ENCODE data around the gene FAM221B. TPM values are rescaled to one million over a fixed set of nuclear protein-coding genes. Genes with fewer than 3 reads are reported as not detected.

The FAM221B gene
- not detected in 2 replicates for total RNA-seq

GRCh38 chr9:35828716-35829083 is at the start of gene FAM221B:
FAM221B (minus strand) TSS chr9:35828732; CDS start chr9:35826161, 2,571 bp downstream.

GRCh38 chr9:35870351-35870923 is 41.9 kb upstream of the FAM221B start, which contains the start of gene OR13J1:
OR13J1 (minus strand) TSS chr9:35870401; CDS start chr9:35870401, 0 bp downstream.

GRCh38 chr9:35829084-35829763 is 692 bp upstream of the FAM221B start, which contains the start of gene TMEM8B:
TMEM8B (plus strand) TSS chr9:35829228; CDS start chr9:35829448, 220 bp downstream.

GRCh38 chr9:35814841-35815543 is 13.5 kb downstream of the FAM221B start, which contains the start of gene HINT2:
HINT2 (minus strand) TSS chr9:35815042; CDS start chr9:35814979, 63 bp downstream.

GRCh38 chr9:35812025-35812602 is 16.4 kb downstream of the FAM221B start, which contains the start of gene SPAG8:
SPAG8 (minus strand) TSS chr9:35812262; CDS start chr9:35812147, 115 bp downstream.

GRCh38 chr9:35791297-35791921 is 37.1 kb downstream of the FAM221B start, which contains the start of gene NPR2:
NPR2 (plus strand) TSS chr9:35791591; CDS start chr9:35792409, 818 bp downstream.

Other genes with a start within 250 kb of the FAM221B start
- gene TESK1, start 223.5 kb downstream of the FAM221B start, total RNA-seq, result 4.5 and 8.5 TPM in 2 replicates
- gene CD72, start 210.3 kb downstream of the FAM221B start, total RNA-seq, result 0.13 TPM in 1 of 2 replicates, not detected in the other
- gene SIT1, start 177.8 kb downstream of the FAM221B start, total RNA-seq, result not detected in 2 replicates
- 15,158 and 208,384 TPM in 2 replicates for gene RMRP, start 170.7 kb downstream of the FAM221B start, total RNA-seq
- 10.3 and 13.6 TPM in 2 replicates for gene CCDC107, start 170.4 kb downstream of the FAM221B start, total RNA-seq
- 0.65 and 1.5 TPM in 2 replicates for gene ARHGEF39, start 163.5 kb downstream of the FAM221B start, total RNA-seq
- not detected in 2 replicates for gene CA9, start 154.8 kb downstream of the FAM221B start, total RNA-seq
- 17.1 and 24.1 TPM in 2 replicates for gene TPM2, start 138.8 kb downstream of the FAM221B start, total RNA-seq
- gene TLN1, start 96.5 kb downstream of the FAM221B start, total RNA-seq, result 184 and 408 TPM in 2 replicates
- gene CREB3, start 96.1 kb downstream of the FAM221B start, total RNA-seq, result 39.2 and 57.3 TPM in 2 replicates
- 50.3 and 121 TPM in 2 replicates for gene GBA2, start 79.5 kb downstream of the FAM221B start, total RNA-seq
- 8.6 and 12.1 TPM in 2 replicates for gene RGP1, start 79.4 kb downstream of the FAM221B start, total RNA-seq
- 6.2 and 90.9 TPM in 2 replicates for gene MSMP, start 74.5 kb downstream of the FAM221B start, total RNA-seq
- 3.2 and 4.1 TPM in 2 replicates for gene NPR2, start 37.1 kb downstream of the FAM221B start, total RNA-seq
- 0.32 TPM in 1 of 2 replicates, not detected in the other for gene SPAG8, start 16.5 kb downstream of the FAM221B start, total RNA-seq
- 7.1 and 25.1 TPM in 2 replicates for gene HINT2, start 13.7 kb downstream of the FAM221B start, total RNA-seq
- 0.16 and 0.57 TPM in 2 replicates for gene TMEM8B, start 496 bp upstream of the FAM221B start, total RNA-seq
- not detected in 2 replicates for gene OR13J1, start 41.7 kb upstream of the FAM221B start, total RNA-seq
- gene HRCT1, start 77.5 kb upstream of the FAM221B start, total RNA-seq, result 0.32 and 3.5 TPM in 2 replicates
- gene SPAAR, start 80.8 kb upstream of the FAM221B start, total RNA-seq, result 3.4 and 5.8 TPM in 2 replicates
- gene OR2S2, start 129.4 kb upstream of the FAM221B start, total RNA-seq, result 0.06 TPM in 1 of 2 replicates, not detected in the other
- gene RECK, start 208.2 kb upstream of the FAM221B start, total RNA-seq, result 5.5 and 40.2 TPM in 2 replicates

All from bladder microvascular endothelial cell (primary cell).